Measurements from ENCODE around the gene GALNT18.

- TF ChIP-seq, protein P1, sequence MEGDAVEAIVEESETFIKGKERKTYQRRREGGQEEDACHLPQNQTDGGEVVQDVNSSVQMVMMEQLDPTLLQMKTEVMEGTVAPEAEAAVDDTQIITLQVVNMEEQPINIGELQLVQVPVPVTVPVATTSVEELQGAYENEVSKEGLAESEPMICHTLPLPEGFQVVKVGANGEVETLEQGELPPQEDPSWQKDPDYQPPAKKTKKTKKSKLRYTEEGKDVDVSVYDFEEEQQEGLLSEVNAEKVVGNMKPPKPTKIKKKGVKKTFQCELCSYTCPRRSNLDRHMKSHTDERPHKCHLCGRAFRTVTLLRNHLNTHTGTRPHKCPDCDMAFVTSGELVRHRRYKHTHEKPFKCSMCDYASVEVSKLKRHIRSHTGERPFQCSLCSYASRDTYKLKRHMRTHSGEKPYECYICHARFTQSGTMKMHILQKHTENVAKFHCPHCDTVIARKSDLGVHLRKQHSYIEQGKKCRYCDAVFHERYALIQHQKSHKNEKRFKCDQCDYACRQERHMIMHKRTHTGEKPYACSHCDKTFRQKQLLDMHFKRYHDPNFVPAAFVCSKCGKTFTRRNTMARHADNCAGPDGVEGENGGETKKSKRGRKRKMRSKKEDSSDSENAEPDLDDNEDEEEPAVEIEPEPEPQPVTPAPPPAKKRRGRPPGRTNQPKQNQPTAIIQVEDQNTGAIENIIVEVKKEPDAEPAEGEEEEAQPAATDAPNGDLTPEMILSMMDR (IDR thresholded peaks at IDR 0.05): no peak
- TF ChIP-seq POLR2A (IDR thresholded peaks at IDR 0.05): no peak
- no peak for TF ChIP-seq POLR2AphosphoS5 (IDR thresholded peaks at IDR 0.05)
These were observed 308.4 kb downstream of the GALNT18 start for GRCh38 chr11:11313426-11313825.

Measured in breast epithelium (tissue), 3 donors.